ENCODE results near the gene WBP2. TPM values are rescaled to one million over a fixed set of nuclear protein-coding genes. Genes with fewer than 3 reads are reported as not detected.

WBP2 gene
- total and polyA plus RNA-seq, 2 of the 13 experiments (the other 11 are each of a cell fraction or from before 2014, with no cell fraction given), result 29.2 to 29.5 TPM

- Histone ChIP-seq H3K36me3 (replicated peaks in 1 of 2; ENCODE audit: control insufficient read depth in 1 of 2, insufficient read depth in 2 of 2, low read length in 2 of 2) (peaks cover 12 to 30% of the 10 kb centered on the region in 2 experiments; a peak in 4 of 5 replicates), H3K4me1 (ENCODE audit: insufficient read depth, low read length) (peaks cover 22% of the 10 kb centered on the region), H2AFZ (ENCODE audit: low read length) (no peak overlapping the region), H4K20me1 (ENCODE audit: insufficient read depth, low read length) (no peaks in the 10 kb centered on the region), H3K27me3 (ENCODE audit: control insufficient read depth in 1 of 2, insufficient read depth in 2 of 2, low read length in 2 of 2) (no peaks in the 10 kb centered on the region), H3K27ac (ENCODE audit: extremely low read length, insufficient read depth, low read length) (no peak overlapping the region), H3K79me2 (ENCODE audit: insufficient read depth, low read length) (no peaks in the 10 kb centered on the region), H3K4me3 (replicated peaks in 1 of 3; ENCODE audit: insufficient read depth in 1 of 3, low read depth in 2 of 3, low read length in 3 of 3) (no peak overlapping the region), H3K4me2 (ENCODE audit: low read depth, low read length) (no peak overlapping the region), H3K9me3 (ENCODE audit: low read length) (no peaks in the 10 kb centered on the region), H3K9ac (ENCODE audit: insufficient read depth, low read depth, low read length) (no peak overlapping the region)
- no peak for TF ChIP-seq ZNF124 (CRISPR knock-in tag; IDR thresholded peaks at IDR 0.05)
- TF ChIP-seq FOXC1 (CRISPR knock-in tag; IDR thresholded peaks at IDR 0.05; ENCODE audit: borderline replicate concordance), result no peak
- TF ChIP-seq ZNF850 (CRISPR knock-in tag; conservative IDR thresholded peaks at IDR 0.05), result no peak
- TF ChIP-seq ZNF775 (CRISPR knock-in tag; IDR thresholded peaks at IDR 0.05; ENCODE audit: borderline replicate concordance), result no peak
- no peak for TF ChIP-seq YEATS2 (CRISPR knock-in tag; IDR thresholded peaks at IDR 0.05; ENCODE audit: borderline replicate concordance)
- TF ChIP-seq E2F1 (CRISPR knock-in tag; IDR thresholded peaks at IDR 0.05), result no peak
- TF ChIP-seq AGO2 (optimal IDR thresholded peaks at IDR 0.05; ENCODE audit: low read depth, low read length), result peak; percentile 76
- no peak for TF ChIP-seq SATB2 (CRISPR knock-in tag; IDR thresholded peaks at IDR 0.05)
- peak; percentile 16; the same call in 1 of the 2 replicates for TF ChIP-seq GABPB1 (CRISPR knock-in tag; IDR thresholded peaks at IDR 0.05)
- 0 out of 2 replicates have a peak, but pooled peaks have one; percentile 45 for TF ChIP-seq AKAP8 (CRISPR knock-in tag; IDR thresholded peaks at IDR 0.05)
- TF ChIP-seq PAF1 (CRISPR knock-in tag; IDR thresholded peaks at IDR 0.05), result 0 out of 2 replicates have a peak, but pooled peaks have one; percentile 67
- TF ChIP-seq ZNF530 (CRISPR knock-in tag; IDR thresholded peaks at IDR 0.05; ENCODE audit: low read depth), result no peak
- no peak for TF ChIP-seq ZNF772 (CRISPR knock-in tag; IDR thresholded peaks at IDR 0.05)
- TF ChIP-seq MXD1 (CRISPR knock-in tag; IDR thresholded peaks at IDR 0.05), result no peak
- TF ChIP-seq JUNB (CRISPR knock-in tag; IDR thresholded peaks at IDR 0.05; ENCODE audit: borderline replicate concordance), result no peak
- 0 out of 2 replicates have a peak, but pooled peaks have one; percentile 16 for TF ChIP-seq KDM2A (CRISPR knock-in tag; IDR thresholded peaks at IDR 0.05; ENCODE audit: borderline replicate concordance, low read depth)
- TF ChIP-seq PPARG (CRISPR knock-in tag; conservative IDR thresholded peaks at IDR 0.05), result no peak
- TF ChIP-seq RBFOX2 (IDR thresholded peaks at IDR 0.05; ENCODE audit: low read depth, low read length), result peak; percentile 73
- no peak for TF ChIP-seq LRRFIP1 (CRISPR knock-in tag; conservative IDR thresholded peaks at IDR 0.05)
- no peak for TF ChIP-seq NPAS2 (CRISPR knock-in tag; IDR thresholded peaks at IDR 0.05; ENCODE audit: borderline replicate concordance)
- no peak for TF ChIP-seq RFX3 (CRISPR knock-in tag; IDR thresholded peaks at IDR 0.05)
- in situ Hi-C loops (cut with HindIII; ENCODE audit: extremely low pct_ligation_motif_present, low pct_unique_long_range_greater_than_20kb), result no loop called here
- CTCF ChIA-PET (ENCODE audit: low intra/inter-chr PET ratio, low total read pairs), result no interaction called here
- no TSS peak for BruUV-seq (replicated peaks)
- DNase-seq (ENCODE audit: low spot score) (no peak), ATAC-seq (no peak), FAIRE-seq (no peak)
- intact Hi-C loops (cut with micrococcal nuclease; ENCODE audit: unreplicated experiment), result loop anchor here (5.0 kb wide), 1 partner anchor 51 kb away; a partner anchor contains a TSS
- 89% methylated on average over 19 of the region's 19 CpGs for WGBS (ENCODE audit: low lambda C conversion rate)
- POLR2A ChIA-PET, result interaction anchor here (1.8 to 8.0 kb wide), 4 partner anchors 12 to 49 kb away, joined by 5 to 88 read pairs (median 24); partner anchors contain the start of genes UNC13D and WBP2
Measured at GRCh38 chr17:75828741-75829140, 26.4 kb downstream of the WBP2 start.

All from HepG2 (cell line).